ENCODE results near the gene VPS8.

DNA sequence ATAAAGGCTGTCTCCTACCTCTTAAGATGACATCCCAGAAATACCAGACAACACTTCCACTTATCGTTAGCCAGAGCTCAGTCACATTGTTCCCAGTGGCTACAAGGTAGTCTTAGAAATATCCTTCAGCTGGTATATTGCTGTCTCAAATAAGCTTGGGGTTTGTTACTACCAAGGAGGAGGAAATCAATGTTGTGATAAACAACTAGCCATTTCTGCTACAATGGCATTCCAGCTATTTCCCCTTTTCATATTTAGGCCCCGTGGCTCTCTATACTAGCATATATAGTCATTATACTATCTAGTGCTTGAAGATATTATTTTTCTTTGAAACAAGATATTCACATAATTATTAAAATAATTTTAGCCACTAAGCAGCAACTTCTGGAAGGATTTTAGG, 56.5 kb downstream of the VPS8 start:
- TF ChIP-seq, protein P1, sequence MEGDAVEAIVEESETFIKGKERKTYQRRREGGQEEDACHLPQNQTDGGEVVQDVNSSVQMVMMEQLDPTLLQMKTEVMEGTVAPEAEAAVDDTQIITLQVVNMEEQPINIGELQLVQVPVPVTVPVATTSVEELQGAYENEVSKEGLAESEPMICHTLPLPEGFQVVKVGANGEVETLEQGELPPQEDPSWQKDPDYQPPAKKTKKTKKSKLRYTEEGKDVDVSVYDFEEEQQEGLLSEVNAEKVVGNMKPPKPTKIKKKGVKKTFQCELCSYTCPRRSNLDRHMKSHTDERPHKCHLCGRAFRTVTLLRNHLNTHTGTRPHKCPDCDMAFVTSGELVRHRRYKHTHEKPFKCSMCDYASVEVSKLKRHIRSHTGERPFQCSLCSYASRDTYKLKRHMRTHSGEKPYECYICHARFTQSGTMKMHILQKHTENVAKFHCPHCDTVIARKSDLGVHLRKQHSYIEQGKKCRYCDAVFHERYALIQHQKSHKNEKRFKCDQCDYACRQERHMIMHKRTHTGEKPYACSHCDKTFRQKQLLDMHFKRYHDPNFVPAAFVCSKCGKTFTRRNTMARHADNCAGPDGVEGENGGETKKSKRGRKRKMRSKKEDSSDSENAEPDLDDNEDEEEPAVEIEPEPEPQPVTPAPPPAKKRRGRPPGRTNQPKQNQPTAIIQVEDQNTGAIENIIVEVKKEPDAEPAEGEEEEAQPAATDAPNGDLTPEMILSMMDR (IDR thresholded peaks at IDR 0.05; ENCODE audit: low read length): no peak
- no peak for TF ChIP-seq EZH2 (IDR thresholded peaks at IDR 0.05; ENCODE audit: borderline replicate concordance, low read length)

Measured in OCI-LY1 (cell line).